Esophagus muscularis mucosa (tissue), 4 donors: ENCODE measurements around the gene STX17. TPM values are rescaled to one million over a fixed set of nuclear protein-coding genes. Genes with fewer than 3 reads are reported as not detected.

Source experiments
- DNase-seq: peaks from one replicate; pipeline ENCODE4 v3.0.0-alpha.2; 2017; ENCODE audit errors: extremely low spot score
- H3K27ac ChIP-seq, 4 donors: fragments of 200-600 bp; sonication (generic); replicated peaks in 1 of 4; 1 replicate in 3 of 4; 2 replicates in 1 of 4; pipeline ENCODE4 v1.5.1; 2016 to 2019; ENCODE audit warnings: mild to moderate bottlenecking in 1 of 4
- H3K27me3 ChIP-seq, 4 donors: fragments of 200-600 bp; sonication (generic); one replicate each; pipeline versions ENCODE4 v1.5.1 to v1.6.0; 2016 to 2019
- H3K36me3 ChIP-seq, 4 donors: fragments of 200-600 bp; sonication (generic); one replicate each; pipeline ENCODE4 v1.5.1; 2016 to 2019
- H3K4me1 ChIP-seq, 4 donors: fragments of 200-600 bp; sonication (generic); one replicate each; pipeline ENCODE4 v1.5.1; 2016 to 2019
- H3K4me3 ChIP-seq, 4 donors: fragments of 200-600 bp; sonication (generic); 1 replicate in 2 of 4; 2 replicates in 2 of 4; pipeline ENCODE4 v1.5.1; 2016 to 2019; ENCODE audit warnings: mild to moderate bottlenecking in 4 of 4, moderate library complexity in 1 of 4
- H3K9me3 ChIP-seq, 4 donors: fragments of 200-600 bp; sonication (generic); 1 replicate in 3 of 4; 2 replicates in 1 of 4; pipeline ENCODE4 v1.5.1; 2016 to 2019
- EP300 ChIP-seq: sonication (generic); formaldehyde crosslinking; IDR thresholded peaks from one replicate; pipeline ENCODE4 v1.6.1; 2017; ENCODE audit warnings: antibody characterized with exemption
- POLR2A ChIP-seq: fragments of 450-650 bp; IDR thresholded peaks from one replicate; pipeline ENCODE4 v1.6.1; 2017; ENCODE audit warnings: antibody characterized with exemption, moderate library complexity, mild to moderate bottlenecking, low read depth
- POLR2AphosphoS5 ChIP-seq, 2 donors: sonication (generic); formaldehyde crosslinking; IDR thresholded peaks; one replicate each; pipeline ENCODE4 v1.6.1; 2017; ENCODE audit warnings: antibody characterized with exemption in 2 of 2
- WGBS: methylation state at CpG from one replicate; pipeline ENCODE4 v1.1.5; 2018; 5-methylcytosine and 5-hydroxymethylcytosine counted together
- intact Hi-C: fragments of 100-400 bp; cut with DNase I; formaldehyde crosslinking; loops from one replicate; pipeline ENCODE4 v1.15.1; 2023
- total RNA-seq, 4 donors: library from RNA; depleted of rRNA; stranded (reverse); fragments of >200 nt; gene quantifications; one replicate each; pipeline versions ENCODE4 v1.1.0 to v1.2.1, GENCODE V29; 2016
- TF ChIP-seq, protein P1 (sequence below), 3 experiments: fragments of 200-600 bp in 2 of 3; fragments of 450-650 bp in 1 of 3; sonication (generic) in 2 of 3; IDR thresholded peaks; one replicate each; pipeline ENCODE4 v1.5.1; 2017 to 2019; ENCODE audit warnings: antibody characterized with exemption in 3 of 3, mild to moderate bottlenecking in 2 of 3, moderate library complexity in 1 of 3

STX17 gene
- total RNA-seq, 4 donors from 2014 or later, result 29.3 to 46.7 (median 38.4) TPM

DNA sequence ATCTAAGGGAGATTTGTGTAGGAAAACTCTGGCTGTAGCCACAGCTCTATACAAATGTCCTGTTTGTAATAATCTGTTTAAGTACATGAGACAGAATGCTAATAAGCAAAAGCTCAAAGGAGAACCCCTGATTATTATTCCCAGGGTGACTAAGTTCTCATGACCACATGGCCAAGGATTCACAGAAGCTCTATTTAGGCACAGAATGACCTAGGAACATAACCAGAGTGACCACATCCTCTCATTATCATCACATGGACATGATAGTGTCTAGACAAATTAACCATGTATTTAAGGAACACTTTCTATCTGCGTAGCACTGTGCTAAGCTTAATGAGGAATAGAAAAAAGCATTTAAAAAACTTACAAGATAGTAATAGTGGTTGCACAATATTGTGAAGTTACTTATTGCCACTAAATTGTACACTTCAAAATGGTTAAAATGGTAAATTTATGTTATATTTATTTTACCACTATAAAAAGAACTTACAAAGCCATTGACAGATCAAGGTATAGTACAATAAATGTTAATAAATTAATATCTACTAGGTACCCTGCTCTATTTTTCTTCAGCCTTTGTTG is 56.3 kb downstream of the STX17 start:
- no peaks in the 10 kb centered on the region for H3K9me3 ChIP-seq
- H3K27ac ChIP-seq, result no peak overlapping the region
- no peak overlapping the region for H3K4me3 ChIP-seq
- peaks cover 0 to 52% (median 22%) of the 10 kb centered on the region in 4 donors for H3K36me3 ChIP-seq
- no peaks in the 10 kb centered on the region for H3K27me3 ChIP-seq
- H3K4me1 ChIP-seq, result no peaks in the 10 kb centered on the region
- 100% methylated on average over 1 of the region's 1 CpG for WGBS
- TF ChIP-seq POLR2AphosphoS5 (IDR thresholded peaks at IDR 0.05), result no peak
- TF ChIP-seq EP300, result no peak
- TF ChIP-seq, protein P1, sequence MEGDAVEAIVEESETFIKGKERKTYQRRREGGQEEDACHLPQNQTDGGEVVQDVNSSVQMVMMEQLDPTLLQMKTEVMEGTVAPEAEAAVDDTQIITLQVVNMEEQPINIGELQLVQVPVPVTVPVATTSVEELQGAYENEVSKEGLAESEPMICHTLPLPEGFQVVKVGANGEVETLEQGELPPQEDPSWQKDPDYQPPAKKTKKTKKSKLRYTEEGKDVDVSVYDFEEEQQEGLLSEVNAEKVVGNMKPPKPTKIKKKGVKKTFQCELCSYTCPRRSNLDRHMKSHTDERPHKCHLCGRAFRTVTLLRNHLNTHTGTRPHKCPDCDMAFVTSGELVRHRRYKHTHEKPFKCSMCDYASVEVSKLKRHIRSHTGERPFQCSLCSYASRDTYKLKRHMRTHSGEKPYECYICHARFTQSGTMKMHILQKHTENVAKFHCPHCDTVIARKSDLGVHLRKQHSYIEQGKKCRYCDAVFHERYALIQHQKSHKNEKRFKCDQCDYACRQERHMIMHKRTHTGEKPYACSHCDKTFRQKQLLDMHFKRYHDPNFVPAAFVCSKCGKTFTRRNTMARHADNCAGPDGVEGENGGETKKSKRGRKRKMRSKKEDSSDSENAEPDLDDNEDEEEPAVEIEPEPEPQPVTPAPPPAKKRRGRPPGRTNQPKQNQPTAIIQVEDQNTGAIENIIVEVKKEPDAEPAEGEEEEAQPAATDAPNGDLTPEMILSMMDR (IDR thresholded peaks at IDR 0.05), result no peak
- TF ChIP-seq POLR2A, result no peak
- no peak for DNase-seq
- intact Hi-C loops, result no loop called here

- H3K27me3 ChIP-seq, result no peaks in the 10 kb centered on the region
- H3K4me3 ChIP-seq, result no peak overlapping the region
- no peaks in the 10 kb centered on the region for H3K9me3 ChIP-seq
- DNase-seq, result no peak
- WGBS, result 88% methylated on average over 1 of the region's 1 CpG
- no peaks in the 10 kb centered on the region for H3K4me1 ChIP-seq
- intact Hi-C loops, result no loop called here
- H3K36me3 ChIP-seq, result peaks cover 0 to 58% (median 37%) of the 10 kb centered on the region in 4 donors
- no peak overlapping the region for H3K27ac ChIP-seq
- TF ChIP-seq, protein P1 (IDR thresholded peaks at IDR 0.05), result no peak
- no peak for TF ChIP-seq POLR2AphosphoS5 (IDR thresholded peaks at IDR 0.05)
- TF ChIP-seq EP300, result no peak
- no peak for TF ChIP-seq POLR2A
Measured at GRCh38 chr9:99964336-99964735, 57.9 kb downstream of the STX17 start.

- Histone ChIP-seq H3K9me3 (no peaks in the 10 kb centered on the region), H3K4me1 (no peaks in the 10 kb centered on the region), H3K27ac (no peak overlapping the region), H3K27me3 (no peaks in the 10 kb centered on the region), H3K4me3 (no peak overlapping the region), H3K36me3 (peaks cover 0 to 58% (median 39%) of the 10 kb centered on the region in 4 donors)
- intact Hi-C loops, result no loop called here
- TF ChIP-seq EP300 (no peak), POLR2AphosphoS5 (IDR thresholded peaks at IDR 0.05) (no peak), POLR2A (no peak)
- TF ChIP-seq, protein P1 (IDR thresholded peaks at IDR 0.05), result no peak
- WGBS, result 100% methylated on average over 2 of the region's 2 CpGs
- DNase-seq, result no peak
Measured at GRCh38 chr9:99966001-99966400, 59.5 kb downstream of the STX17 start.

- Histone ChIP-seq H3K27ac (no peak overlapping the region), H3K27me3 (no peaks in the 10 kb centered on the region), H3K4me1 (no peaks in the 10 kb centered on the region), H3K9me3 (no peaks in the 10 kb centered on the region), H3K4me3 (no peak overlapping the region), H3K36me3 (peaks cover 0 to 51% (median 32%) of the 10 kb centered on the region in 4 donors)
- no peak for DNase-seq
- WGBS, result 76% methylated on average over 2 of the region's 2 CpGs
- TF ChIP-seq POLR2AphosphoS5 (IDR thresholded peaks at IDR 0.05), result no peak
- TF ChIP-seq, protein P1 (IDR thresholded peaks at IDR 0.05), result no peak
- TF ChIP-seq POLR2A, result no peak
- TF ChIP-seq EP300, result no peak
- intact Hi-C loops, result no loop called here
Measured at GRCh38 chr9:99966716-99967115, 60.3 kb downstream of the STX17 start.

DNA sequence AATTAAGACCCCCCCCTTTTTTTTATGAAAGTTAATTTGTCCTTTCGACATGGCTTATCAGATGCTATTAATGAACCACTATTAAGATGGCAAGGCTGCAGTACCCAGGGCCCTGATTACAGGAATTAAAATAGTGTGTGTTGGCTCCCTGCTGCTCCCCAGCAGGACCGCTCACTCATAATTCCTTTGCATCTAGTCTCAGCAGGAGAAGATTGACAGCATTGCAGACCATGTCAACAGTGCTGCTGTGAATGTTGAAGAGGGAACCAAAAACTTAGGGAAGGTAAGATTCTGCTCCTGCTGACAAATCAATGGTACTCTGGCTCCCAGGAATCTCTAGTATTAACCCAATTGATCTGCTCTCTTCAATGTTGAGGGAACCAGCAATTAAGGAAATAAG is 61.0 kb downstream of the STX17 start:
- H3K4me1 ChIP-seq, result no peaks in the 10 kb centered on the region
- no peaks in the 10 kb centered on the region for H3K9me3 ChIP-seq
- H3K4me3 ChIP-seq, result no peak overlapping the region
- TF ChIP-seq, protein P1 (IDR thresholded peaks at IDR 0.05), result no peak
- TF ChIP-seq POLR2A (no peak), EP300 (no peak), POLR2AphosphoS5 (IDR thresholded peaks at IDR 0.05) (no peak)
- 93% methylated on average over 2 of the region's 2 CpGs for WGBS
- DNase-seq, result no peak
- intact Hi-C loops, result no loop called here
- no peaks in the 10 kb centered on the region for H3K27me3 ChIP-seq
- no peak overlapping the region for H3K27ac ChIP-seq
- peaks cover 0 to 48% (median 29%) of the 10 kb centered on the region in 4 donors for H3K36me3 ChIP-seq
